GM12878 (cell line): ENCODE data around the gene LAMA4. TPM values are rescaled to one million over a fixed set of nuclear protein-coding genes. Genes with fewer than 3 reads are reported as not detected.

ENCODE experiments used
- ATAC-seq: fragments of 200-7000 bp; cut with Tn5 transposase; 3 replicates; pipeline ENCODE4 v1.9.1; 2020; ENCODE audit warnings: mild to moderate bottlenecking, moderate library complexity
- BruUV-seq: library from RNA; stranded (reverse); fragments of 400-500 nt; replicated peaks from 2 replicates; lab custom pipeline; 2021; lab: Mats Ljungman, UMichigan
- CTCF ChIA-PET: fragments of 300-600 bp; sonication (Branson Sonifier 250); formaldehyde crosslinking; extraction: SDS; loops from one replicate; lab custom pipeline; 2021; ENCODE audit warnings: inconsistent platforms; lab: Yijun Ruan, JAX
- POLR2A ChIA-PET: fragments of 350-600 bp; formaldehyde crosslinking; extraction: SDS; loops from one replicate; lab custom pipeline; 2021; ENCODE audit warnings: inconsistent platforms; lab: Charles Lee
- RAD21 ChIA-PET: fragments of 300-600 bp; sonication (Branson Sonifier 250); formaldehyde crosslinking; loops from one replicate; lab custom pipeline; 2023; ENCODE audit warnings: antibody characterized with exemption; ENCODE audit not compliant: unreplicated experiment; lab: Charles Lee
- SMC1A ChIA-PET: fragments of 300-600 bp; sonication (Branson Sonifier 250); formaldehyde crosslinking; loops from one replicate; lab custom pipeline; 2023; ENCODE audit not compliant: unreplicated experiment, uncharacterized antibody; lab: Charles Lee
- DNase-seq: peaks from one replicate; pipeline ENCODE4 v3.0.0-alpha.2; 2011; ENCODE audit warnings: low read depth, low spot score
- FAIRE-seq: peaks from 3 replicates; lab custom pipeline; 2011; peaks lifted over from hg19 to GRCh38; lab: Jason Lieb, UNC
- H2AFZ ChIP-seq: 2 replicates; pipeline ENCODE4 v1.6.0; 2011; ENCODE audit warnings: low read depth, low read length, control low read depth; ENCODE audit not compliant: control insufficient read depth
- H3K27ac ChIP-seq: 2 replicates; pipeline ENCODE4 v1.5.1; 2011; ENCODE audit warnings: control low read depth; ENCODE audit not compliant: control insufficient read depth, insufficient read depth
- H3K27me3 ChIP-seq, 2 experiments: replicated peaks in 1 of 2; 2 replicates each; pipeline versions ENCODE4 v1.6.0 to v1.6.1; 2011; ENCODE audit warnings: low read length in 1 of 2; ENCODE audit not compliant: control insufficient read depth in 2 of 2, insufficient read depth in 2 of 2
- H3K36me3 ChIP-seq, 2 experiments: 2 replicates each; pipeline ENCODE4 v1.5.1; 2011; ENCODE audit warnings: low read length in 1 of 2; ENCODE audit not compliant: control insufficient read depth in 2 of 2, insufficient read depth in 2 of 2
- H3K4me1 ChIP-seq: 2 replicates; pipeline ENCODE4 v1.6.1; 2011; ENCODE audit warnings: mild to moderate bottlenecking, low read length, moderate library complexity, mixed read lengths; ENCODE audit not compliant: control insufficient read depth, insufficient read depth
- H3K4me2 ChIP-seq: 2 replicates; pipeline ENCODE4 v1.6.0; 2011; ENCODE audit warnings: control low read depth; ENCODE audit not compliant: control insufficient read depth, insufficient read depth
- H3K4me3 ChIP-seq: fragments of 200-600 bp; sonication (generic); 2 replicates; pipeline ENCODE4 v1.5.1; 2016
- H3K79me2 ChIP-seq: 2 replicates; pipeline ENCODE4 v1.6.0; 2011; ENCODE audit warnings: low read length; ENCODE audit not compliant: control insufficient read depth, insufficient read depth
- H3K9ac ChIP-seq: 2 replicates; pipeline ENCODE4 v1.8.0; 2011; ENCODE audit warnings: low read length, control low read depth, mixed read lengths; ENCODE audit not compliant: control insufficient read depth, insufficient read depth
- H3K9me3 ChIP-seq: replicated peaks from 3 replicates; pipeline ENCODE4 v1.5.1; 2011; ENCODE audit warnings: mild to moderate bottlenecking, low read length; ENCODE audit not compliant: control insufficient read depth, insufficient read depth
- H4K20me1 ChIP-seq: 2 replicates; pipeline ENCODE4 v1.6.0; 2011; ENCODE audit not compliant: control insufficient read depth, insufficient read depth
- CBFB ChIP-seq: IDR thresholded peaks from 2 replicates; pipeline ENCODE4 v1.6.1; 2016; ENCODE audit warnings: antibody characterized with exemption, low read depth
- GABPA ChIP-seq: IDR thresholded peaks from 2 replicates; pipeline ENCODE4 v1.6.1; 2014; ENCODE audit warnings: antibody characterized with exemption, low read depth, mild to moderate bottlenecking, inconsistent platforms
- NR2C2 ChIP-seq: IDR thresholded peaks from 2 replicates; pipeline ENCODE4 v1.6.1; 2011; ENCODE audit warnings: borderline replicate concordance, low read depth; ENCODE audit not compliant: control insufficient read depth, insufficient read length
- NRF1 ChIP-seq: conservative IDR thresholded peaks from 2 replicates; pipeline ENCODE4 v1.6.1; 2011; ENCODE audit warnings: mild to moderate bottlenecking, low read depth, low read length, improper control_type of control experiment
- SMC3 ChIP-seq: IDR thresholded peaks from 2 replicates; pipeline ENCODE4 v1.6.1; 2011; ENCODE audit warnings: low read length, improper control_type of control experiment, borderline replicate concordance
- ZBED1 ChIP-seq: IDR thresholded peaks from 2 replicates; pipeline ENCODE4 v1.6.1; 2016; ENCODE audit warnings: borderline replicate concordance
- ZNF274 ChIP-seq: IDR thresholded peaks from one replicate; pipeline ENCODE4 v1.8.0; 2011; ENCODE audit not compliant: insufficient read length, insufficient read depth
- WGBS: methylation state at CpG from one replicate; pipeline ENCODE4 v1.1.6; 2016; ENCODE audit warnings: low lambda C conversion rate; ENCODE audit not compliant: insufficient replicate concordance, insufficient coverage; ENCODE audit errors: missing lambda C conversion rate; 5-methylcytosine and 5-hydroxymethylcytosine counted together
- in situ Hi-C: fragments of 300-500 bp; cut with MboI; formaldehyde crosslinking; loops from 9 replicates; pipeline ENCODE4 v1.14.3; 2018; ENCODE audit warnings: mixed read lengths
- intact Hi-C: fragments of 100-400 bp; cut with micrococcal nuclease; formaldehyde crosslinking; loops from one replicate; pipeline ENCODE4 v1.14.2; 2022; ENCODE audit not compliant: unreplicated experiment
- polyA plus RNA-seq, 11 experiments: library from polyadenylated mRNA; depleted of rRNA in 4 of 11; unstranded in 6 of 11; stranded (reverse) in 5 of 11; fragments of >200 nt; fragmentation: Nextera tagmentation in 4 of 11; fragmentation: Illumina TruSeq in 1 of 11; extraction: Ambion mirVana in 4 of 11; extraction: Trizol in 1 of 11; gene quantifications; 1 replicate in 1 of 11; 2 replicates in 10 of 11; pipeline versions ENCODE4 v1.2.1 to v1.2.3, GENCODE V29; 2011 to 2016; ENCODE audit warnings: inconsistent platforms in 2 of 11, missing spikeins in 2 of 11, low read depth in 1 of 11
- total RNA-seq, 4 experiments: library from RNA; depleted of rRNA in 3 of 4; stranded (reverse); fragments of >200 nt in 3 of 4; fragmentation: Illumina TruSeq in 1 of 4; extraction: Trizol in 1 of 4; gene quantifications; 2 replicates each; pipeline versions ENCODE4 v1.2.1 to v1.2.3, GENCODE V29; 2013 to 2021
- TF ChIP-seq, protein P1 (sequence below): fragments of 450-650 bp; IDR thresholded peaks from 2 replicates; pipeline ENCODE4 v1.6.1; 2014; ENCODE audit warnings: mild to moderate bottlenecking

LAMA4 gene
- total and polyA plus RNA-seq, 10 of the 15 experiments (the other 5 are each of a cell fraction or from before 2014, with no cell fraction given): 0.11 to 0.21 (median 0.14) TPM; not detected in 7

DNA sequence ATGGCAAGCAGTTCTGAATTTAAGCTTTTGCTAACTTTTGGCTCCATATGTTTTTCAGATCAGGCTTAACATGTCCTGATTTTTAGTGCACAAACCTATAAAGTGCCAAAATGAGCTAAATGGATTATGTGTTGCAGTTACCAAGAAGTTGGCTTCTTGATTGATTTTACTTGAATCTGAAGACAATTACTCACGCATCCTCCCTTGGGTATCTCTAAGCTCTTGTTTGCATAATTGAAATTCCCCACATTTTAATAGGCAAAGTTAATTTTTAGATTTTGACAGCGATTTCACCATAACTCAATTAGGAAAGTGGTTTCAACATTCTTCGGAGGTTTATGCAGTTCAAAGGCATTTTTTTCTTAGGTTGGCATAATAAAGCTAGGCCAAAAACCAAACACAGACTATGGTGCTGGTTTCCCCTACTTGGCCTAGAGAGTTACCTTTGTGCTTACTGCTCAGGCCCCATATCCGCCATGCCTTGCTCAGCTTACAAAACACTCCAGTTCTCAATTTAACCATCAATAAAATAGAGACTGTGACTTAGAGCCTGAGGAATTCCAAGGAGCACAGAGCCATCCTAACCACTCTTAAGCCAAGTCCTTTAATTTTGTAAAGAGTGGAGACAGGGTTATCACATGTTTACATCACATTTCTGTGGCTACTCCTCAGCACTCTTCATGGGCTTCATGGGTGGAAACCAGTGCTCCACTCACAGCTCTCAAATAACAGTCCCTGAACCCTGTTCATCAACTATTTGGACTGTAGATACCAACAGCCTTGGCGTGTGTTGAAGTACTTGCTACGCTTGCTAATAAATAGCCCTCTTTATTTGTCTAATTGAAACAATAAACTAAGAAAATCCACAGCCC is 32.1 kb downstream of the LAMA4 start:
- no peaks in the 10 kb centered on the region for H3K79me2 ChIP-seq
- no peak overlapping the region for H3K27ac ChIP-seq
- no peak overlapping the region for H3K9ac ChIP-seq
- no peaks in the 10 kb centered on the region; a peak in 1 of 4 replicates for H3K27me3 ChIP-seq
- ChIA-PET CTCF (interaction anchor here (1.0 kb wide), 1 partner anchor 11 kb away, joined by 4 read pairs; no protein-coding TSS in a partner anchor), SMC1A (no interaction called here), POLR2A (no interaction called here), RAD21 (interaction anchor here (1.1 kb wide), 1 partner anchor 72 kb away, joined by 3 read pairs; no protein-coding TSS in a partner anchor)
- in situ Hi-C loops (no loop called here), intact Hi-C loops (no loop called here)
- no peaks in the 10 kb centered on the region for H3K9me3 ChIP-seq
- no peaks in the 10 kb centered on the region for H3K36me3 ChIP-seq
- no peaks in the 10 kb centered on the region for H3K4me1 ChIP-seq
- ATAC-seq (no peak), DNase-seq (no peak), FAIRE-seq (no peak)
- no peaks in the 10 kb centered on the region for H4K20me1 ChIP-seq
- no peak overlapping the region for H2AFZ ChIP-seq
- no peak overlapping the region for H3K4me2 ChIP-seq
- no peak for TF ChIP-seq ZNF274
- TF ChIP-seq CBFB: no peak
- TF ChIP-seq SMC3: no peak
- TF ChIP-seq GABPA: no peak
- TF ChIP-seq, protein P1, sequence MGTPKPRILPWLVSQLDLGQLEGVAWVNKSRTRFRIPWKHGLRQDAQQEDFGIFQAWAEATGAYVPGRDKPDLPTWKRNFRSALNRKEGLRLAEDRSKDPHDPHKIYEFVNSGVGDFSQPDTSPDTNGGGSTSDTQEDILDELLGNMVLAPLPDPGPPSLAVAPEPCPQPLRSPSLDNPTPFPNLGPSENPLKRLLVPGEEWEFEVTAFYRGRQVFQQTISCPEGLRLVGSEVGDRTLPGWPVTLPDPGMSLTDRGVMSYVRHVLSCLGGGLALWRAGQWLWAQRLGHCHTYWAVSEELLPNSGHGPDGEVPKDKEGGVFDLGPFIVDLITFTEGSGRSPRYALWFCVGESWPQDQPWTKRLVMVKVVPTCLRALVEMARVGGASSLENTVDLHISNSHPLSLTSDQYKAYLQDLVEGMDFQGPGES: no peak
- TF ChIP-seq NRF1: no peak
- TF ChIP-seq NR2C2: no peak
- no peak for TF ChIP-seq ZBED1
- WGBS: 21% methylated on average over 6 of the region's 6 CpGs
- no peak overlapping the region for H3K4me3 ChIP-seq
- no TSS peak for BruUV-seq
